ENCODE data around the gene CAD.
A peak's percentile ranks its signal among the peaks of the same experiment; 100 is the strongest.
"Not testable (repeated sequence)": the region's sequence is repeated elsewhere in the genome, so short reads cannot be mapped to it uniquely, and the experiment has no call there.

CAD gene

DNA sequence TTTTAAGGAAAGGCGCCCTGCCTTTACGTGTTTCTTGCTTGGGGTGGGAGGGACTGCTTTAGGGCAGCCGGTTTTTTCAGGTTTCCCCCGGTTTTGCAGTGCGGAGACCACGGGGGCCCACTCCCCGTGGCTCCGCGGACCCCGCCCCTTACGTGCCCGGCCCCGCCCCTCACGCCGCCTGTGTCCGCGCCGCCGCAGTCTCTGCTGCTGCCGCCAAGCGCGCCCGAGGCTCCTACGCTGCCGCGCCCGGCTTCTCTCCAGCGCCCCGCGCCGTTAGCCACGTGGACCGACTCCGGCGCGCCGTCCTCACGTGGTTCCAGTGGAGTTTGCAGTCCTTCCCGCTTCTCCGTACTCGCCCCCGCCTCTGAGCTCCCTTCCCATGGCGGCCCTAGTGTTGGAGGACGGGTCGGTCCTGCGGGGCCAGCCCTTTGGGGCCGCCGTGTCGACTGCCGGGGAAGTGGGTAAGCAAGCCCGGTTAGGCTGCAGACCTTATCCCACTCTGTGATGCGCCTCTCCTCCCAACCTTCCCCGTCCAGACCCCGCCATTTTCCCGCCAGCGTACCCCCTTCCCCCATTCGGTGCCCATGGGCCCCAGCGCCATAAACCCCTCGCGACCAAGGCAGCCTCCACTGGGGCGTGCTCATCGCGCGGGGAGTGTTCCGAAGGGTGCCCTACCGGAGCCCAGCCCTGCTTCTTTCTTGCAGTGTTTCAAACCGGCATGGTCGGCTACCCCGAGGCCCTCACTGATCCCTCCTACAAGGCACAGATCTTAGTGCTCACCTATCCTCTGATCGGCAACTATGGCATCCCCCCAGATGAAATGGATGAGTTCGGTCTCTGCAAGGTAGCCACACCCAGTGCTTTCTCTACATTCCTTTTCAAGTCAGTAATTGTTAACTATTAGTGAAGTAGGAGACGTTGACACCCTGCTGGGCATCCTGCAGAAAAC is at the start of gene CAD:
CAD (plus strand) TSS at position 197 of the 949 bp plus-strand sequence; CDS start at position 380, 183 bp downstream.
- DNase-seq, result peak; percentile 88

DNA sequence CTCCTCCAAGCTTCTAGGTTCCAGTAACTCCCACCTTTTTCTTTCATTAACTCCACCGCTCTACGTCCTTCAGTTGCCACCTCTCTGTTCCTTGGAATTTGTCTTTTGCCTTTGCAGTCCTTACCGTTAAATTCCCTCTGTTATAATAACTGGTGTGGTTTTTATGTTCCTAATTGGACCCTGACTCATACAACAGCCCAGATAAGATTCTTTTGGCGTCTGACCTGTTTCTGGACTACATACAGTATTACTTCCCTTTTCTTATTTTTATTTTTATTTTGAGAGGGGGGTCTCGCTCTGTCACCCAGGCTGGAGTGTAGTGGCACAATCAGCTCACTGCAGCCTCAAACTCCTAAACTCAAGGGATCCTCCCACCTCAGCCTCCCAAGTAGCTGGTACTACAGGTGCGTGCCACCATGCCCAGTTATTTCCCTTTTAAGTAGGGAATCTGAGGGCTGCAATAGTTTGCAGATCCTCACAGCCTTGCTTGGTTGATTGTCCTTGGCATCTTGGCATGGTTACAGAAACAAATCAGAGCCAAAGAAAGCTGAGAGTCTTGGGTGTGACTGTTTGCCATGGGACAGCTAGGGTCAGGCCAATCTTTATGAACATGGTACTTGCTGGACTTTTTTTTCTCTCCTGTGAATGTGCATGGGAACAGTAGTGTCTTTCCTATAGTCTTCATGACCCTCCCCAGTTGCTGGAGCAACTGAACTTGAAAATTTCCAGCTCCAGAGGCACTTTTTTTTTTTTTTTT is 46.4 kb upstream of the CAD start:
- DNase-seq, result no peak

DNA sequence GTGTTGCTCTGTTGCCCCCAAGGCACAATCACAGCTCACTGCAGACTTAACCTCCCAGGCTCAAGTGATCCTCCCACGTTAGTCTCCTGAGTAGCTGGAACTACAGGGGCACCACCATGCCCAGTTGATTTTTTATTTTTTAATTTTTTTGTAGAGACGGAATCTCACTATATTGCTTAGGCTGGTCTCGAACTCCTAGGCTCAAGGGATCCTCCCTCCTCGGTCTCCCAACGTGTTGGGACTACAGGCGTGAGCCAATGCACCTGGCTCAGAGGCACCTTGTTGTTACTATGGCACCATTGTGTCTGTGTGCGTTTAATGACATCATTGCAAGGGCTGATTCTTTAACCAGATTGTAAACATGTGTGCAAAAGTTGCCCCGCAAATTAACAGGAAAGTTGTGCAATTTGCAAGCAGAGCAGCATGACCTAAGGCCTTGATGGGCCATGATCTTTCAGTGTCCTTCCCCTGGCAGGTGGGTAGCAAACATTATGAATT is 45.8 kb upstream of the CAD start:
- no peak for DNase-seq

DNA sequence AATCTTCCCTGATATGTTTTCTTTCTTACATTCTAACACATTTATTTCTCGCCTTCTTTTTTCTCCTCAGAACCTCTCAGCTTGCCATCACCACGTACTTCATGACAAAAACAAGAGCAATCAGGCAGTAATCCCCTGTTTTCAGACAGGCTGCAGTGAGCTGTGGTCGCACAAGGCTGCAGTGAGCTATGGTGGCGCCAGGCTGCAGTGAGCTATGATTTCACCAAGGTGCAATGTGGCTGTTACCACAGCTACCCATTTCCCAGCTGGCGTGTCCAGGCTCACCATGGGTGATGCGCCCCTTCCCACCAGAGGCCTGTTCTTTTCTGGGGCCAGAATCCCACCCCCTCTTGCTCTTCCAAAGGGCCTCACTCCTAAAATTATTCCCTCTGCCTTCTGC is 42.5 kb upstream of the CAD start:
- no peak for DNase-seq

DNA sequence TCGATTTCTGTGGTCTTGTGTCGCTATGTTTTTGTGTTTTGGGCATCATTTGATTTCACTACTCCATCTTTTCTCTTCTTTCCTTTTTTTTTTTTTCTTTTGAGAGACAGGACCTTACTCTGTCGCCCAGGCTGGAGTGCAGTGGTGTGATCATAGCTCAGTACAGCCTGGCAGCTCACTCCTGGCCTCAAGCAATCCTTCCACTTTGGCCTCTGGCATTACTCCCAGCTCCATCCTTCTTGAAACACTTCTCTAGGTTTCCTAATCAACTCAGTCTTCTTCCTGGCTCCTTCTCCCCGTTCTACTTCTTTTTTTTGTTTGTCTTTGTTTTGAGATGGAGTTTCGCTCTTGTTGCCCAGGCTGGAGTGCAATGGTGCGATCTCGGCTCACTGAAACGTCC is 41.8 kb upstream of the CAD start:
- no peak for DNase-seq

DNA sequence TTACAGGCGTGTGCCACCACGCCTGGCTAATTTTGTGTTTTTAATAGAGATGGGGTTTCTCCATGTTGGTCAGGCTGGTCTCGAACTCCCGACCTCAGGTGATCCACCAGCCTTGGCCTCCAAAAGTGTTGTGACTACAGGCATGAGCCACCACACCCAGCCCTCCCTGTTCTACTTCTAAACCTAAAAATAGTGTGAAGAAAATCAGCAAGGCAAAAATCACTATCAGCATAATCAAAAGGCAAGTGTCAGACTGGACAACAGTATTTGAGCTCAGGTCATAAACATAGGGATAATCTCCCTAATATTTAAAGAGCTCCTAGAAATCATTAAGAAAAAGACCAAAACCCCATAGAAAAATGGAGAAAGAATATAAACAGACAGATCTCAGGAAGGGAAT is 41.4 kb upstream of the CAD start:
- not testable (repeated sequence) for DNase-seq

DNA sequence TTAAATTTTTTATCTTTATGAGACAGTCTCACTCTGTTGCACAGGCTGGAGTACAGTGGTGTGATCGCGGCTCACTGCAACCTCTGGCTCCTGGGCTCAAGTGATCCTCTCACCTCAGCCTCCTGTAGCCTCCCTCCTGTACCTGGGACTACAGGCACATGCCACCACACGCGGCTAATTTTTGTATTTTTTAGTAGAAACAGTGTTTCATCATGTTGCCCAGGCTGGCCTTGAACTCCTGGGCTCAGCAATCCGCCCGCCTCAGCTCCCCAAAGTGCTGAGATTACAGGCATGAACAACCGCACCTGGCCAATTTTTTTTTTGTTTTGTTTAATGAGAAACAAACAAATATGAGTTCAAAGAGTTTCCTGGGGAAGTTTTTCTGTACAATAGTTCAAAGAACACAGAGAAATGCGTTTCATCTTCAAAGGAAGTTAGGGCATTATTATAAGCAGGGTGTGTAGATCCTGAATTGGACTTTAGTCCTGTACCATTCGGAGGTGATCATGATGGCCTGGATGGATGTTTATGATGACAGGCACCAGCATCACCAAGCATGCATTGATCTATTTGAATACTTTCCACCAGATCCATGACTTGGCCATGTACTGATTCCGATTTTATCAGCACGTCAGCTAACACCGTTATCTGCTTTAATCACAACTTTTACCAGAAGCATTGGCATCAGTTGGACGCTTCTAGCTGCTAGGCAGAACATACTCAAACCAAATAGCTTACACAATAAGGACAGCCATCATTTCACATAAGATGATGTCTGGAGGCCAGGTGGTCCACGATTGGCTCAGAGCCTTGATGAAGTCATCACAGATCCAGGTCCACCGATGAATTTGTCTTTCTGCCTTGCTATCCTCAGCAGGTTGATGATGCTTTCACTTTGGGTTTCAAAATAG is 39.5 kb upstream of the CAD start:
- no peak for DNase-seq

DNA sequence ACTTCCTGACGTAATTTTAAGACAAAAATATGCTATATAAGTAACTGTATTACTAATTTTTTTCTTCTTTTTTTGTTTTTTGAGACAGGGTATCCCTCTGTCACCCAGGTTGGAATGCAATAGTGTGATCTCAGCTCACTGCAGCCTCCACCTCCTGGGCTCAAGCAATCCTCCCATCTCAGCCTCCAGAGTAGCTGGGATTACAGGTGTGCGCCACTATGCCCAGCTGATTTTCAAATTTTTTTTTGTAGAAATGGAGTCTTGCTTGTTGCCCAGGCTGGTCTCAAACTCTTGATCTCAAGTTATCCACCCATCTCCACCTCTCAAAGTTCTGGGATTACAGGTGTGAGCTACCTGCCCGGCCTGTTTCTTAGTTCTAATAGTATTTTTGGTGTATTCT is 38.7 kb upstream of the CAD start:
- no peak for DNase-seq

DNA sequence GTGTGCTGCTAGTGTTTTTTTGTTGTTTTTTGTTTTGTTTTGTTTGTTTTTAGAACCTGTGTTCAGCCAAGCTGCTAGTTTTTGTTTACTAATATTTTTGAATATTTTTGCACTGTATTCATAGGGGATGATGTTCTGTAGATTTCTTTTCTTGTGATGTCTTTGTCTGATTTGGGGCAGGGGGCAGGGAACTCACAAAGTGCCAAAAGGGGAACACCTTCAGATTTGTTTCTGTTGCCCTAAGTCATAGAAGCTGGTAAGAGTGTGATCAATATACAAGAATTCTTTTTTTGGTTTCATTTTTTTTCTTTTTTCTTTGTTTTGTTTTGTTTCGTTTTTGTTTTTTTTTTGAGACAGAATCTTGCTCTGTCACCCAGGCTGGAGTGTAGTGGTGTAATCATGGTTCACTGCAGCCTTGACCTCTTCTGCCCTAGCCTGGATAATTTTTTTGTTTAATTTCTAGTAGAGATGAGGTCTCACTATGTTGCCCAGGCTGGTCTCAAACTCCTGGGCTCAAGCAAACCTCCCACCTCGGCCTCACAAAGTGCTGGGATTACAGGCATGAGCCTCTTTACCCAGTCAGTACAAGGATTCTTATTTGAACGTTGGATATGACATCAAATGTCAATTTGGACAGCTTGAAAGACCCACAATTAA is 37.7 kb upstream of the CAD start:
- DNase-seq, result no peak

DNA sequence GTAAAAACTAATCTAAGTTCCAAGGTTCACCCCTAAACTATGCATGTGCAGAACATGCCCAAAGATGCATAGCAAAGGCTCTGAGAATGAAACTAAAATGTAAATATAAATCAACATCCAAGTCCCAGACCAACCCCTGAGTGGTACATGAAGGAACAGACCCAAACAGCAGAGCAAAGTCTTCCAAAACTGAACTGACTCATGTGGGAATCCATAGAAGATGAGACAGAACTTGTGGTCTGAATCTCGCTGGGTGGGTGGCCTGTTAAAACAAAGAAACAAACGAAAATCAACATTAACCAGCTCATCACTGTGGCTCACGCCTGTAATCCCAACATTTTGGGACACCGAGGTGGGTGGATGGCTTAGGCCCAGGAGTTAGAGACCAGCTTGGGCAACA is 34.8 kb upstream of the CAD start:
- no peak for DNase-seq

DNA sequence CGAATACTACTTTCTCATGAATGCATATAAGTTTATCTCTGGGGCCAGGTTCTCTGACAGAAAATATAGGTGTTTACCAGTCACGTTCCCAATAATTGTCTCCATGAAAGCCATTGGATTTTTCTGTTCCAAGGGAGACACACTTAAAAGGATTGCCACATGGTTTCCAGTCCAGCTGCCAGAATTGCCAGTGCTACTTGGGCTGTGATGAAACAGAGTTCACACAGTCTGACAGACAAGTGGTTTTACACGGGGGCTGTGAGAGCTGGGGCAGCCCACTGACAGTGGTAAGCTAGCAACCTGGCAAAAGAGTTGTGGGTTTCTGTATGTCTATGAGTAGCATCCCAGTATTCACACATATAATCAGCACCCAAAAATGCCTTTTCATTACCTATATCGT is 33.1 kb upstream of the CAD start:
- DNase-seq, result no peak

DNA sequence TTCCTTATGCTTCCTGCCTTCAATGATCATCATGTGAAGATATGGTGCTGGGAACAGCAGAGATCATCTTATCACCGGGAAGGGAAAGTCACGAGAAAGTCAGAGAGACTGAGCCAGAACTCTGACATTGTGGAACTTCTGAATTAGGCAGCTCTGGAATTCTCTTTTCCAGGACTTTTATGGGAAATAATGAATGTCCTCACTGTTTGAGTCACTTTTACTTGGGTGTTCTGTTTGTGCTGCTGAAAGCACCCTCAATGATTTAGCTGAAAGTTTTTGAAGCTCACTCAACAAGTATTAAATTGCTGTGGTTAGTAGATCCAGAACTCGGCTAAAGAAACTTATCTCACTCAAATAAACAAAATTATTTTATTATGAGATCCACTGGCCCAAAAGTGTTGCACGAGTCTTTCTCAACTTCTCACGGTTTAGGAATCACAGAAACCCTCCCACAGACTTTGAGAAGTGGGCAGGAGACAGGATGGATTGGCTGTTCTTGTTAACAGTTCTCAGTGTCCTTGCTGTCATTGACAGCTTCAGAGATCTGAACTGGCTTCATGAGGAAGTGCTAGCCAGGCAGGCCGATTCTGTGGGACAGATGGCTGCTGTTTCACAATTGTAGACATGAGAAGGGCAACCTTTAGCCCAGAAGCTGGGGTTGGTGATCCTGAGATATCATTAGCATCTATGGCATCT is 31.7 kb upstream of the CAD start:
- no peak for DNase-seq

DNA sequence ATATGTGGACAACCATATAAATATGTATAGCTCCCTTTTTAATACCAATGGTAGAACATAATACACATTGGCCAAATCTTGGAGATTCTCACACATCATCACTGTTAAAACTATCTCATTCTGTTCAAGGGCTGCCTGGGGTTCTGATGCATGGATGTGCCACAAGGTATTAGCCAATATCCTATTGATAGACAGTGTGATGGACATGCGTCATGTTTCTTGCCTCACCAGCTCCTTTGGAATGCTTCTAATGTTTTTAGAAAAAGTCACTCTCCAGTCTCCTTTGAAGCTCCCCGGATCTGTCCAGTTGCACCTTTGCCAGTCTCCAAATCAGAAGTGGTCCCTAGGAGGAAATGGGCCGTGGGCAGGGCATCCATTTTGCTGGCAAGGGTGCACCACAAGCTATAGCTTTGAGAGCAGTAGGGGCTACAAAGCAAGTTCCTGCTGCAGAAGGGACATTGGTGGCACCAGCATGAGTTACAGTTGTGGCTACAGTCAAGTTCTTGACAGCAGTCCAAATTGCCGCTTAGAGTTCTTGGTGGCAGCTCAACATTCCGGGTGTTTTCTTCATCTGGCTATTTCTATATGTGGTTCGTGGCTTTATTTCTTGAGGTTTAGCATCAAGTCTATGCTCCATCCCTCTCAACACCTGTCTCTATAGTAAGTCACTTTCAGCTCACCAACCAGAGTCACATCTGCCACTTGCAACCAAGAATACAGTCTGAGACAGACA is 30.4 kb upstream of the CAD start:
- no peak for DNase-seq

DNA sequence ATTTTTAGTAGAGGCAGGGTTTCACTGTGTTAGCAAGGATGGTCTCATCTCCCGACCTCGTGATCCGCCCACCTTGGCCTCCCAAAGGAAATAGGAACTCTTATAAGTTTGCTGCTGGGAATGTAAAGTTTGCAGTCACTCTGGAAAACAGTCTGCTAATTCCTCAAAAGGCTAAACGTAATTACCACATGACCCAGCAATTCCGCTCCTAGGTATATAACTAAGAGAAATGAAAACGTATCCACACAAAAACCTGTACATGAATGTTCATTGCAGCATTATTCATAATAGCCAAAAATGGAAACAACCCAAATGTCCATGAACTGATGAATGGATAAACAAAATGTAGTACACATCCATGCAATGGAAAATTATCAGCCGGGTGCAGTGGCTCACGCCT is 27.2 kb upstream of the CAD start:
- DNase-seq, result no peak

DNA sequence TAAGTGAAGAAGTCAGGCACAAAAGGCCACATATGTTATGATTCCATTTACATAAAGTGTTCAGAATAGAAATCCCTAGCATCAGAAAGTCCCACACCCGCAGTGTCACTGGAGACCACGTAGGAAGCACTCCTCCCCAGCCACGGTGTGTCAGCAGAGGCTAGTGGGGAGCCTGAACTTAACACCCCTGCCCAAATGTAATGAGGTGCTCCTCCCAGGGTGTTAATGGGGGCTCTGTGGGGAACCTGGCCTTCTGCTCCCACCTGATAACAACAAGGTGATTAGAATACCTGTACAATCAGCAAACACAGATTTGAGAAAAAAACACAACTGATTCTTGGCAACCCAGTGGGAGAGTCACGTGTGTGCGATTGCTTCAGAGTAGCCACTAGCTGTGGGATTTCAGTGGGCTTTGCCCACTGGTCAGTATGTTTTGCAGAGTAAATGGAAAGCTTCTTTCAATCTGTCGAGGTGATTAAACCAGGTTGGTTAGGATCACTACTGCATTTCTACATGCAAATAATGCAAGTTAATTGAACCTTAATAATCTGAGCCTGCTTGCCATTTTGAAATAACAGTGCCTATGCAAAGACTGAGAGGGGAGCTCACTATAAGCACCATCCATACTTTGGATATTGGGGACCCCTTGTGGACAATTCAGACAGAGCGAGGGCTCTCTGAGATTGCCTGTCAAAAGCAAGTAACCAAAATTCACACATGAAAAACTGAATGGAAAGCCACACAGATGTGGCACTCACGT is 25.9 kb upstream of the CAD start:
- peak; percentile 69 for DNase-seq

DNA sequence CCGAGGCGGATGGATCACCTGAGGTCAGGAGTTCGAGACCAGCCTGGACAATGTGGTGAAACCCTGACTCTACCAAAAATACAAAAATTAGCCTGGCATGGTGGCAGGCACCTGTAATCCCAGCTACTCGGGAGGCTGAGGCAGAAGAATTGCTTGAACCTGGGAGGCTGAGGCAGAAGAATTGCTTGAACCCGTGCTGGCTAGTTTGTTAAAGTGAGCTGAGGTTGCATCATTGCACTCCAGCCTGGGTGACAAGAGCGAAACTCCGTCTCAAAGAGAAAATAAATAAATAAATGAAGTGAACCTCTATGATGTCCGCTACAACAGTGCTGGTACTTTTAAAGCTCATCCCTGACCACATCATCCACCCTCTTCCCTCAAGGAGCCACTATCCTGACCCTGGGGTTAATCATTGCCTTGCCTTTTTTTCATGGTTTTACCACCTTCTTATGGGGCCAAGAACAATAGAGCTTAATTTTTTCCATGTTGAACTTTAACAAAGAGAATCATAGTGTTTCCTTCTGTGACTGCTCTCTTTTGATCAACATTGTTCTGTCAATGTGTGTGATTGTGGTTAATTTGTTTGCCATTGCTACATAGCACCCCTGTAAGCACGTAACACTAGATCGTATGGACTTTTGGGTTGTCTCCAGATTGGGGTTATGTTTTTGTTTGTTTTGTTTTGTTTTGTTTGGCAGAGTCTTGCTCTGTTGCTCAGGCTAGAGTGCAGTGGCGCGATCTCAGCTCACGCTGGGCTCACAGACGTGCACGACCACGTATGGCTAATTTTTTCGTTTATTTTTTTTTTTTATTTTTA is 22.4 kb upstream of the CAD start:
- DNase-seq, result no peak

DNA sequence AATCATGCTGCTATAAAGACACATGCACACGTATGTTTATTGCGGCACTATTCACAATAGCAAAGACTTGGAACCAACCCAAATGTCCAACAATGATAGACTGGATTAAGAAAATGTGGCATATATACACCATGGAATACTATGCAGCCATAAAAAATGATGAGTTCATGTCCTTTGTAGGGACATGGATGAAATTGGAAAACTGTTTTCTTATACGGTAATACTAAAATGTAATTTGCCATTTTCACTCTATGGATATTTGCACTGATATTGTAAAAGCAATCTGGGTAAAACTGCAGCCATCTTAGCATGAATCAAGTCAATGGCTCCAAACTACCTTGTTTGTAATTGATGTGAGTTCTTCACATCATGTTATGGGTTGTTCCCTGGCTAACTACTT is 21.4 kb upstream of the CAD start:
- DNase-seq, result not testable (repeated sequence)

DNA sequence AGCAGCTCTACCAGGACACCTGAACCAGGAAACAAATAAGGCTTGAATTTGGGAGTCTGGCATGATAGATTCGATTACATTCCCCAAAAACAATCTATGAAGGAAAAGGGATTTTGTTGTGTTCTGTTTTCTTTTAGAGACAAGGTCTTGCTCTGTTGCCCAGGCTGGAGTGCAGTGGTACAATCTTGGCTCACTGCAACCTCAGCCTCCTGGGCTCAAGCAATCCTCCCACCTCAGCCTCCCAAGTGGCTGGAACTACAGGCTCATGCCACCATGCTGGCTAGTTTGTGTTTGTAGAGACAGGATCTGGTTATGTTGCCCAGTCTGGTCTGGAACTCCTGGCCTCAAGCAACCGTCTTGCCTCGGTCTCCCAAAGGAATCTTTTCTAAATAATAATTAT is 19.1 kb upstream of the CAD start:
- DNase-seq, result not testable (repeated sequence)

DNA sequence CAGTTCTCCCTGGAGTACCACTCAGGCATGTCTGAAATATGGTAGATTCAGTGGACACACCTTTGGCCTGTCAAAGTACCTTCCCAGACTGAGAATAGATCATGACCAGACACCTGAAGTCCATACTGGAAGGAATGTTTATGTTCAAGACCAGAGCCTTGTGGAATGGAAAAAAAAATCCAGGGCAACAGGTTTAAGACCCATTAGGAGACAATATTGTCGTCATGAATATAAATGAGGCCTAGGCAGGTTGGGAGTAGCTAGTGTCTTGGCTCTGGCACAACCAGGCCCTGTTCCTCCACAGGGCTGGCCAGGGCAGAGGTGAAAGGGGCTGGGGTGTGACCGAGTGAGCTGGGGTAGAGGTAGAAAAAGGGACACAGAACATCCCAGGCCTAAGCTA is 18.5 kb upstream of the CAD start:
- DNase-seq, result no peak

Measured in CD4-positive, alpha-beta T cell treated with Interleukin-21 for 1 hour (primary cell).